22Rv1 (cell line): ENCODE results near the gene COQ5.

ENCODE experiments used
- CTCF ChIP-seq: fragments of 450-650 bp; IDR thresholded peaks from 2 replicates; pipeline ENCODE4 v1.5.1; 2017; ENCODE audit warnings: mild to moderate bottlenecking
- ZFX ChIP-seq: fragments of 450-650 bp; IDR thresholded peaks from 2 replicates; pipeline ENCODE4 v1.6.1; 2017; ENCODE audit warnings: antibody characterized with exemption, borderline replicate concordance

GRCh38 chr12:120508537-120508936 is 20.4 kb downstream of the COQ5 start:
- no peak for TF ChIP-seq CTCF
- TF ChIP-seq ZFX = no peak
